Nephron progenitor cell (in vitro differentiated cells): Measurements from ENCODE around the gene COX6B2.
A peak's percentile ranks its signal among the peaks of the same experiment; 100 is the strongest.

Source experiments
- DNase-seq: peaks from one replicate; pipeline ENCODE4 v3.0.0; 2021
- H3K27ac Mint-ChIP-seq: 2 replicates; pipeline ENCODE4 v1.8.0; 2021; ENCODE audit warnings: mild to moderate bottlenecking, moderate library complexity, mixed read lengths
- H3K27me3 Mint-ChIP-seq: 2 replicates; pipeline ENCODE4 v1.8.0; 2021; ENCODE audit warnings: mild to moderate bottlenecking, low read depth, mixed read lengths; ENCODE audit not compliant: poor library complexity
- H3K36me3 Mint-ChIP-seq: 2 replicates; pipeline ENCODE4 v1.8.0; 2021; ENCODE audit warnings: low read depth, mixed read lengths
- H3K4me1 Mint-ChIP-seq: 2 replicates; pipeline ENCODE4 v1.8.0; 2021; ENCODE audit warnings: mixed read lengths
- H3K4me3 Mint-ChIP-seq: 2 replicates; pipeline ENCODE4 v1.8.0; 2021; ENCODE audit warnings: mild to moderate bottlenecking, moderate library complexity, mixed read lengths
- H3K9me3 Mint-ChIP-seq: 2 replicates; pipeline ENCODE4 v1.8.0; 2021; ENCODE audit warnings: mild to moderate bottlenecking, moderate library complexity, mixed read lengths
- CTCF ChIP-seq: fragments of 200-600 bp; sonication (generic); IDR thresholded peaks from 2 replicates; pipeline ENCODE4 v1.5.0; 2021; ENCODE audit warnings: antibody characterized with exemption

Gene COX6B2

GRCh38 chr19:55325172-55325571, 29.3 kb downstream of the COX6B2 start, which contains the start of gene TMEM150B:
TMEM150B (minus strand) TSS chr19:55325341; CDS start chr19:55321036, 4,305 bp downstream.
- H3K36me3 Mint-ChIP-seq = no peaks in the 10 kb centered on the region
- no peak for DNase-seq
- H3K4me1 Mint-ChIP-seq = peaks cover 19% of the 10 kb centered on the region
- H3K27me3 Mint-ChIP-seq = peaks cover 18% of the 10 kb centered on the region
- no peak within 1 kb of the TSS for H3K4me3 Mint-ChIP-seq
- no peak for TF ChIP-seq CTCF
- peak within 1 kb of the TSS; percentile 65 for H3K27ac Mint-ChIP-seq
- H3K9me3 Mint-ChIP-seq = no peaks in the 10 kb centered on the region

GRCh38 chr19:55324662-55325061, 29.9 kb downstream of the COX6B2 start:
- H3K36me3 Mint-ChIP-seq = no peaks in the 10 kb centered on the region
- H3K27me3 Mint-ChIP-seq = peaks cover 15% of the 10 kb centered on the region

DNA sequence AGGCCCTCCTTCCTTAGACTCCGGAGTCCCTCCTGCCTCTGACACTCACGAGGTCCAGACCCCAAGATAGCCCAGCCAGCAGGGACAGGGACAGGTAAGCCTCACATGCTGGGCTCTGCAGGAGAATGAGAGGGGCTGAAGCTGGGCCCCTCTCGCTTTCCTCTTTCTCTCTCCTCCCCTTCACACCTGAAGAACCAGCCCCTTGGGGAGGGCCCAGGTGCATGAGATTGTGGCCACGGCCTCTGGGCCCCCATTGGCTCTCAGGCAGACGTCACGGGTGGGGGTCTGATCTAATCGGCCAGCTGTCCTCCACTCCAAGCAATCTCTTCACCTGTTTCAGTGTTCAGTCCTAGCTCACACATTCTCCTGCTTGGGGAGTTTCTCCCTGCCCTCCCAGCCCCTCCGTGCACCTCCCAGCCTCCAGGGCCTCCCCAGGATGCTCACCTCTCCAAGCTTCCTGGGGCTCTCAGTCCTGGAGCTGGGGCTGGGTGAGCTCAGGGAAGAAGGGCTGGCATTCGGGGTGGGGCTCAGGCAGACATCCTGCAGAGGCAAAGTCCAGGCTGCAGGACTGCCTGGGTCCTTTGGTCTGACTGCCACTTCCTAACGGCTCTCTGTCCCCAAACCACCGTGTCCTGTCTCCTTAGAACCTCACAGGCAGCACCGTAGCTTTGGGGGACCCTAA, 32.2 kb downstream of the COX6B2 start:
- Mint-ChIP-seq H3K27me3 (peaks cover 13% of the 10 kb centered on the region), H3K4me3 (no peak overlapping the region), H3K36me3 (no peaks in the 10 kb centered on the region), H3K4me1 (peaks cover 26% of the 10 kb centered on the region), H3K27ac (no peak overlapping the region), H3K9me3 (no peaks in the 10 kb centered on the region)
- no peak for TF ChIP-seq CTCF
- no peak for DNase-seq

More at GRCh38 chr19:55324662-55325061, 29.9 kb downstream of the COX6B2 start:
- TF ChIP-seq CTCF = no peak
- Mint-ChIP-seq H3K27ac (no peak overlapping the region), H3K9me3 (no peaks in the 10 kb centered on the region), H3K4me1 (peaks cover 23% of the 10 kb centered on the region), H3K4me3 (no peak overlapping the region)
- DNase-seq = no peak

GRCh38 chr19:55321466-55322137, 32.9 kb downstream of the COX6B2 start:
- TF ChIP-seq CTCF = no peak
- H3K4me3 Mint-ChIP-seq = no peak overlapping the region
- peaks cover 27% of the 10 kb centered on the region for H3K4me1 Mint-ChIP-seq
- peaks cover 15% of the 10 kb centered on the region for H3K27me3 Mint-ChIP-seq
- no peaks in the 10 kb centered on the region for H3K36me3 Mint-ChIP-seq
- no peak for DNase-seq
- no peak overlapping the region for H3K27ac Mint-ChIP-seq
- no peaks in the 10 kb centered on the region for H3K9me3 Mint-ChIP-seq

DNA sequence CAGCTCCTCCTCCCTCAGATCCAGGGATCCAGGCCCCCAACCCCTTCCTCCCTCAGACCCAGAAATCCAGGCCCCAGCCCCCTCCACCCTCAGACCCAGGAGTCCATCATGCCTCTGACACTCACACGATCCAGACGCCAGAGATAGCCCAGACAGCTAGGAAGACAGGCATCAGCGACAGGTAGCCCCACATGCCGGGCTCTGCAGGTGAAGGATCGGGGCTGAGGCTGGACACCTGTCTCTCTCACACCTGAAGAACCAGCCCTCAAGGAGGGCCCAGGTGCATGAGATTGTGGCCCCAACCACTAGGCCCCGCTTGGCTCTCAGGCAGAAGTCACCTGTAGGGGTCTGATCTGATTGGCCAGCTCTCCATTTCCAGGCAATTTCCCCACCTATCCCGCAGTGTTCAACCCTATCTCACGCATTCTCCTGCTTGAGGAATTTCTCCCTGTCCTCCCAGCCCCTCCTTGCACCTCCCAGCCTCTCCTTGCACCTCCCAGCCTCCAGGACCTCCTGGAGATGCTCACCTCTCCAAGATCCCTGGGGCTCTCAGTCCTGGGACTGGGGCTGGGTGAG, 33.6 kb downstream of the COX6B2 start:
- TF ChIP-seq CTCF = no peak

More for the DNA sequence above, 33.6 kb downstream of the COX6B2 start:
- H3K27ac Mint-ChIP-seq = no peak overlapping the region
- H3K4me3 Mint-ChIP-seq = no peak overlapping the region
- H3K36me3 Mint-ChIP-seq = no peaks in the 10 kb centered on the region
- H3K27me3 Mint-ChIP-seq = peaks cover 15% of the 10 kb centered on the region
- H3K4me1 Mint-ChIP-seq = peaks cover 32% of the 10 kb centered on the region
- H3K9me3 Mint-ChIP-seq = no peaks in the 10 kb centered on the region
- no peak for DNase-seq
